Neural progenitor cell (in vitro differentiated cells): Measurements from ENCODE around the gene RGSL1. TPM values are rescaled to one million over a fixed set of nuclear protein-coding genes. Genes with fewer than 3 reads are reported as not detected.

ENCODE experiments used
- DNase-seq: peaks from one replicate; pipeline ENCODE4 v3.0.0-alpha.2; 2016; ENCODE audit warnings: low spot score
- H2AFZ ChIP-seq: fragments of 200-600 bp; sonication (generic); replicated peaks from 2 replicates; pipeline ENCODE4 v1.6.1; 2016; ENCODE audit warnings: antibody characterized with exemption
- H3F3A ChIP-seq: fragments of 200-600 bp; sonication (generic); 2 replicates; pipeline ENCODE4 v1.6.1; 2016; ENCODE audit warnings: antibody characterized with exemption, low read depth
- H3K27ac ChIP-seq: fragments of 200-600 bp; sonication (generic); 2 replicates; pipeline ENCODE4 v1.5.1; 2016; ENCODE audit warnings: mild to moderate bottlenecking
- H3K27me3 ChIP-seq: fragments of 200-600 bp; sonication (generic); 2 replicates; pipeline ENCODE4 v1.6.1; 2016; ENCODE audit warnings: mild to moderate bottlenecking, moderate library complexity
- H3K36me3 ChIP-seq: fragments of 200-600 bp; sonication (generic); 2 replicates; pipeline ENCODE4 v1.5.1; 2016
- H3K4me1 ChIP-seq: fragments of 200-600 bp; sonication (generic); 2 replicates; pipeline ENCODE4 v1.6.1; 2016; ENCODE audit warnings: mixed run types
- H3K4me2 ChIP-seq: fragments of 200-600 bp; sonication (generic); 2 replicates; pipeline ENCODE4 v1.6.1; 2016
- H3K4me3 ChIP-seq: fragments of 200-600 bp; sonication (generic); 2 replicates; pipeline ENCODE4 v1.5.1; 2016
- H3K79me2 ChIP-seq: fragments of 200-600 bp; sonication (generic); 2 replicates; pipeline ENCODE4 v1.6.1; 2016; ENCODE audit warnings: low read depth
- H3K9ac ChIP-seq: fragments of 200-600 bp; sonication (generic); 2 replicates; pipeline ENCODE4 v1.6.1; 2016
- H3K9me3 ChIP-seq: fragments of 200-600 bp; sonication (generic); 2 replicates; pipeline ENCODE4 v1.5.1; 2016; ENCODE audit warnings: low read depth
- H4K20me1 ChIP-seq: fragments of 200-600 bp; sonication (generic); 2 replicates; pipeline ENCODE4 v1.6.1; 2016; ENCODE audit warnings: low read depth
- H3K27ac Mint-ChIP-seq: 3 replicates; pipeline ENCODE4 v1.8.0; 2021; ENCODE audit warnings: mixed read lengths
- H3K27me3 Mint-ChIP-seq: 2 replicates; pipeline ENCODE4 v1.8.0; 2022; ENCODE audit warnings: low read depth, mild to moderate bottlenecking, inconsistent platforms, moderate library complexity, mixed read lengths; ENCODE audit not compliant: insufficient read depth
- H3K36me3 Mint-ChIP-seq: 3 replicates; pipeline ENCODE4 v1.8.0; 2021; ENCODE audit warnings: mixed read lengths
- H3K4me1 Mint-ChIP-seq: 3 replicates; pipeline ENCODE4 v1.8.0; 2021; ENCODE audit warnings: mixed read lengths
- H3K4me3 Mint-ChIP-seq: 3 replicates; pipeline ENCODE4 v1.8.0; 2021; ENCODE audit warnings: mild to moderate bottlenecking, moderate library complexity, mixed read lengths
- H3K9me3 Mint-ChIP-seq: 3 replicates; pipeline ENCODE4 v1.8.0; 2020; ENCODE audit warnings: mixed read lengths
- EZH2 ChIP-seq: fragments of 200-600 bp; sonication (generic); IDR thresholded peaks from 2 replicates; pipeline ENCODE4 v1.6.1; 2017; ENCODE audit warnings: antibody characterized with exemption, mild to moderate bottlenecking, moderate library complexity
- EZH2phosphoT487 ChIP-seq: fragments of 200-600 bp; sonication (generic); IDR thresholded peaks from 2 replicates; pipeline ENCODE4 v1.6.1; 2017; ENCODE audit warnings: antibody characterized with exemption
- total RNA-seq: library from RNA; depleted of rRNA; stranded (reverse); fragments of >200 nt; gene quantifications from 2 replicates; pipeline ENCODE4 v1.2.3, GENCODE V29; 2015; ENCODE audit warnings: low replicate concordance
- TF ChIP-seq, protein P1 (sequence below): fragments of 200-600 bp; sonication (generic); IDR thresholded peaks from 2 replicates; pipeline ENCODE4 v1.5.1; 2017; ENCODE audit warnings: antibody characterized with exemption, mild to moderate bottlenecking

RGSL1 gene
- total RNA-seq, 1 donor from 2014 or later = not detected

GRCh38 chr1:182413969-182414368 lies 36.0 kb upstream of the RGSL1 start:
- Histone ChIP-seq H3K4me2 (no peak overlapping the region), H3K79me2 (no peaks in the 10 kb centered on the region), H3K4me3 (no peak overlapping the region), H3K36me3 (no peaks in the 10 kb centered on the region), H4K20me1 (no peaks in the 10 kb centered on the region), H3K27me3 (no peaks in the 10 kb centered on the region), H3K9me3 (no peaks in the 10 kb centered on the region), H3F3A (no peaks in the 10 kb centered on the region), H3K9ac (no peak overlapping the region), H3K27ac (no peak overlapping the region), H2AFZ (no peak overlapping the region), H3K4me1 (no peaks in the 10 kb centered on the region)
- Mint-ChIP-seq H3K36me3 (no peaks in the 10 kb centered on the region), H3K4me3 (no peak overlapping the region), H3K27ac (no peak overlapping the region), H3K4me1 (no peaks in the 10 kb centered on the region), H3K9me3 (no peaks in the 10 kb centered on the region), H3K27me3 (peaks cover 4% of the 10 kb centered on the region)
- no peak for TF ChIP-seq EZH2phosphoT487
- TF ChIP-seq, protein P1, sequence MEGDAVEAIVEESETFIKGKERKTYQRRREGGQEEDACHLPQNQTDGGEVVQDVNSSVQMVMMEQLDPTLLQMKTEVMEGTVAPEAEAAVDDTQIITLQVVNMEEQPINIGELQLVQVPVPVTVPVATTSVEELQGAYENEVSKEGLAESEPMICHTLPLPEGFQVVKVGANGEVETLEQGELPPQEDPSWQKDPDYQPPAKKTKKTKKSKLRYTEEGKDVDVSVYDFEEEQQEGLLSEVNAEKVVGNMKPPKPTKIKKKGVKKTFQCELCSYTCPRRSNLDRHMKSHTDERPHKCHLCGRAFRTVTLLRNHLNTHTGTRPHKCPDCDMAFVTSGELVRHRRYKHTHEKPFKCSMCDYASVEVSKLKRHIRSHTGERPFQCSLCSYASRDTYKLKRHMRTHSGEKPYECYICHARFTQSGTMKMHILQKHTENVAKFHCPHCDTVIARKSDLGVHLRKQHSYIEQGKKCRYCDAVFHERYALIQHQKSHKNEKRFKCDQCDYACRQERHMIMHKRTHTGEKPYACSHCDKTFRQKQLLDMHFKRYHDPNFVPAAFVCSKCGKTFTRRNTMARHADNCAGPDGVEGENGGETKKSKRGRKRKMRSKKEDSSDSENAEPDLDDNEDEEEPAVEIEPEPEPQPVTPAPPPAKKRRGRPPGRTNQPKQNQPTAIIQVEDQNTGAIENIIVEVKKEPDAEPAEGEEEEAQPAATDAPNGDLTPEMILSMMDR = no peak
- no peak for TF ChIP-seq EZH2
- no peak for DNase-seq

DNA sequence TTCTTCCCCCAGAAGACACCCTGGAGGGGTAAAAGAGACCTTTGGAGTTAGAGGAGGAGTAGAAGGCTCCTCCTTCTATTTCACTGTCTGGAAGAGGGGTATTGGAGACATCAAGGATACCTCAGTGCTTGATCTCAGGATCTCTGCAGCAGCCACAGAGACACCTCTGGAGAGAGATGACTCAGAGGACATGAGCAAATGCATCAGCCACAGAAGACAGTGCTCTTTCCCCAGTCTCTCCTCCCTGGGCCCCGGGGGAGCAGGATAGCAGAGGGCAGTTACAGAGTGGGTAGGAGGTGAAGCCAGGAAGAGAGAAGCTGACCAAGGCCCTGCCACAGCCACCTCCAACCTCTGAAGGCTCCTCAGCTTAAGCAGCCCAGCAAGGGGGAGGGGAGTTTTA lies 34.2 kb upstream of the RGSL1 start:
- Mint-ChIP-seq H3K9me3 (no peaks in the 10 kb centered on the region), H3K27ac (no peak overlapping the region)

GRCh38 chr1:182426442-182427430 lies 23.2 kb upstream of the RGSL1 start:
- Histone ChIP-seq H2AFZ (peak overlapping the region; percentile 10), H3K36me3 (no peaks in the 10 kb centered on the region), H3K9me3 (no peaks in the 10 kb centered on the region), H3K4me2 (no peak overlapping the region), H3K9ac (no peak overlapping the region), H3K27ac (no peak overlapping the region), H3K4me3 (no peak overlapping the region), H3K79me2 (no peaks in the 10 kb centered on the region), H3F3A (no peaks in the 10 kb centered on the region), H3K27me3 (no peaks in the 10 kb centered on the region), H4K20me1 (no peaks in the 10 kb centered on the region), H3K4me1 (peaks cover 8% of the 10 kb centered on the region)
- no peaks in the 10 kb centered on the region for H3K36me3 Mint-ChIP-seq
- TF ChIP-seq EZH2phosphoT487 = no peak
- TF ChIP-seq, protein P1 = no peak
- H3K4me1 Mint-ChIP-seq = peaks cover 7% of the 10 kb centered on the region
- DNase-seq = no peak
- no peak overlapping the region for H3K27ac Mint-ChIP-seq
- no peaks in the 10 kb centered on the region for H3K9me3 Mint-ChIP-seq
- H3K27me3 Mint-ChIP-seq = peaks cover 3% of the 10 kb centered on the region
- no peak overlapping the region for H3K4me3 Mint-ChIP-seq

More for the DNA sequence above, 34.2 kb upstream of the RGSL1 start:
- Histone ChIP-seq H3K27me3 (no peaks in the 10 kb centered on the region), H3K79me2 (no peaks in the 10 kb centered on the region), H2AFZ (no peak overlapping the region), H3K9me3 (no peaks in the 10 kb centered on the region), H3K27ac (no peak overlapping the region), H3K36me3 (no peaks in the 10 kb centered on the region), H4K20me1 (no peaks in the 10 kb centered on the region), H3F3A (no peaks in the 10 kb centered on the region), H3K4me2 (no peak overlapping the region), H3K4me1 (no peaks in the 10 kb centered on the region), H3K4me3 (no peak overlapping the region), H3K9ac (no peak overlapping the region)
- H3K4me3 Mint-ChIP-seq = no peak overlapping the region
- no peak for DNase-seq
- no peak for TF ChIP-seq EZH2
- TF ChIP-seq, protein P1 = no peak
- no peak for TF ChIP-seq EZH2phosphoT487
- no peaks in the 10 kb centered on the region for H3K36me3 Mint-ChIP-seq
- H3K27me3 Mint-ChIP-seq = peaks cover 4% of the 10 kb centered on the region
- no peaks in the 10 kb centered on the region for H3K4me1 Mint-ChIP-seq
